ENCODE data around the gene RPL7A.

Gene RPL7A

GRCh38 chr9:133349965-133350616 is 2.1 kb downstream of the RPL7A start:
- DNase-seq = no peak

- no peak for DNase-seq
Observed at GRCh38 chr9:133351526-133351907, 3.5 kb downstream of the RPL7A start.

GRCh38 chr9:133351908-133352634 is 4.1 kb downstream of the RPL7A start:
- peak; percentile 57 to 60 for DNase-seq

- DNase-seq = no peak
Observed at GRCh38 chr9:133352635-133353340, 4.8 kb downstream of the RPL7A start.

GRCh38 chr9:133353548-133353947 is 5.5 kb downstream of the RPL7A start:
- no peak for DNase-seq

GRCh38 chr9:133354766-133355165 is 6.7 kb downstream of the RPL7A start:
- no peak for DNase-seq

GRCh38 chr9:133355881-133356357 is 7.9 kb downstream of the RPL7A start:
- DNase-seq = no peak

GRCh38 chr9:133356391-133357091 is 8.5 kb downstream of the RPL7A start, which contains the start of the genes SURF1 and SURF2:
SURF1 (minus strand) TSS chr9:133356487; CDS start chr9:133356453, 34 bp downstream.
SURF2 (plus strand) TSS chr9:133356550; CDS start chr9:133356593, 43 bp downstream.
- peak; percentile 92 to 96 for DNase-seq

- no peak for DNase-seq
Observed at GRCh38 chr9:133357656-133358055, 9.6 kb downstream of the RPL7A start.

GRCh38 chr9:133359399-133360175 is 11.6 kb downstream of the RPL7A start:
- no peak for DNase-seq

GRCh38 chr9:133360400-133361393 is 12.7 kb downstream of the RPL7A start:
- DNase-seq = no peak

GRCh38 chr9:133361507-133362092 is 13.6 kb downstream of the RPL7A start:
- no peak for DNase-seq

GRCh38 chr9:133362359-133363044 is 14.5 kb downstream of the RPL7A start:
- no peak for DNase-seq

GRCh38 chr9:133366435-133366834 is 18.4 kb downstream of the RPL7A start:
- DNase-seq = no peak

GRCh38 chr9:133367221-133367620 is 19.2 kb downstream of the RPL7A start:
- DNase-seq = no peak

- DNase-seq = no peak
Observed at GRCh38 chr9:133367778-133368177, 19.8 kb downstream of the RPL7A start.

- DNase-seq = no peak
Observed at GRCh38 chr9:133368249-133368881, 20.3 kb downstream of the RPL7A start.

GRCh38 chr9:133369422-133369821 is 21.4 kb downstream of the RPL7A start:
- no peak for DNase-seq

- peak in 1 of 2 donors; percentile 49 for DNase-seq
Observed at GRCh38 chr9:133369933-133370332, 21.9 kb downstream of the RPL7A start.

All from stimulated activated CD4-positive, alpha-beta T cell treated with anti-CD3 and anti-CD28 coated beads, Interleukin-2, amount 100 ng/mL, for 24 hours (primary cell).